Activated CD4-positive, CD25-positive, alpha-beta regulatory T cell treated with anti-CD3 and anti-CD28 coated beads, Interleukin-2, amount 50 U/mL, for 72 hours (primary cell): ENCODE data around the gene PRR16.

Source experiments
- DNase-seq: peaks from one replicate; pipeline ENCODE4 v3.0.0; 2021

PRR16 gene

DNA sequence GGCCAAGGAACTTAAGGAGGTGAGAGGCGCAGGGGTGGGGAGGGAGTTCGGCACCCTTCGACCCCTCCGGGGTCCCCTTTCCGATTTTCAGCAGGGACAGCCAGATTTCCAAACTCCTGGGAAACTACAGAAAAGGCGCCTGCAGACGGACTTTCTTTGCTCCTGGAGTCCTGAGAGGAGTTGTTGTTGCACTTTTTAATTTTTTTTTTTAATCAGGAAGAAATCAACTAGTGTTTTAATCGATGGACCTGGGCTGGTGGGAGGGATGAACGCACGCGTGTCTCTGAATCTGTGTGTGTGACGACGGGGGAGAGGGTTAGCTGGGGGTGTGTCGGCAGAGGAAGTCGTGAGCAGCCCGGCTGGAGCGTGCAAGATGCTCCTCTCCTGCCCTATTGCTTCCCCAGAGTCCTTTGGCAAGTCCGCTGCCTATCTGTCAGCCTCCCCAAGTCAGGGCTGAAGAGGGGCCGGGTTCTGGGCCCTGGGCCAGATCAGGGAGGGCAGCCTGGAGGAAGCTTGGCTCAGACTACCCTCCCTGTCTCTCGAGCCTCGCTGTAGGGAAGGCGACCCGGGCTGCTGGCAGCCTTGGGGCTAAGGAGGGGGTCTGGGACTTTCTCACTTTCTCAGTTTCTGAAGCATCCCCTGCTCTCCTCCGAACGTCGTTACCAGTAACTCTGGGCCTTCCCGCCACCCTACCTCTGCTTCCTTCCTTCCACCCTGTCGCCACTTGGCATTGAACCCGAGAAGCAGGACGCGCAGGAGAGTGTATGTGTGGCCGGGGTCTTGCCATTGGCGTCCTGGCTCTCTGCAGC, 731 bp downstream of the PRR16 start:
- DNase-seq = no peak

GRCh38 chr5:120465436-120465961, 1.4 kb downstream of the PRR16 start:
- DNase-seq = no peak

DNA sequence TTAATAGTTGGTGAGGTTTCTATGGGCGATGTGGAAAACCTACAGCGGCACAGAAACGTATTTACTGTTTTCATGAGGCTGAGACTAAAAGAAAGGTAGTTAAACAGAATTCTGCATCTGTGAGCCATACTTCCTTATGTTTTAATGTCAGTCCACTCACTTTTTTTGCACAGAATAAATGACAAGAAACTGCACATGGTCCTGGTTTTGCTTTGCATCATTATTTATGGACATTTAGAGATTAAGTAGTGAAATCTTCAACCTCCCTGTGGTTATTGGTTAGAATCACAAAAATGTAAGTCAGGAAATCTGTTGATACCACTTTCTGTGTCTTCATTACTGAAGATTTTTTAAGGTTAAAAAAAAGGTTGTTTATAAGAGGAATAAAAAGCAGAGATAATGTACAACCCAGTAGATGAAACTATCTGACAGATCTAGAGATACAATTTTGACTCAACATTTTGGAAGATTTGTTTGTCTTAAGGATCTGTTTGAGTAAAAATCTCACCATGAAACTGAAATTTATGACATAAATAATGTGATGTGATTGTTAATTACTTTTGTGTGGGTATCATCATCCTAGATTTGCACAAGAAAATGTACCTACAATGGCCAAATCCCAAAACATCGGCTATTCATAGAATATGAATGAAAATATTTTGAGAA, 2.4 kb downstream of the PRR16 start:
- no peak for DNase-seq

- DNase-seq = no peak
Measured at GRCh38 chr5:120471971-120472370, 7.9 kb downstream of the PRR16 start.

- DNase-seq = no peak
Measured at GRCh38 chr5:120472911-120473310, 8.8 kb downstream of the PRR16 start.

- DNase-seq = no peak
Measured at GRCh38 chr5:120473332-120473731, 9.2 kb downstream of the PRR16 start.

- DNase-seq = no peak
Measured at GRCh38 chr5:120476063-120476462, 12.0 kb downstream of the PRR16 start.

DNA sequence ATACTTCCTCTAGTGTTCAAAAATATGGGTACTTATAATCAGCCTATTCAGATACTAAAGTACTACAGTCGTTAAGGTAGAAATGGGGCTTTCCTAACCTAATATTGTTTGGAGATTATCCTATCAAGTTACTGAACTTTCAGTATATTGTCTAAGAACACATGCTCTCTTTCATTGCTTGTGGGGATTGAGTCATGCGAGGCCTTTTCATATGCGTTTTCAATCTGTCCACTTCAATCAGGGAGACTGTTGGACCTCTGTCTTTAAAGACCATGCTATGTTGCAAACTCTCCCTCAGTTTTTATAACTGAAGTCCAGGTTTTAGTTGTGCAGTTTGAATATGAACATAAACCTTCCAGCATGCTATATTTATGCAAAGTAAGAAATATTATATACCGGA, 15.0 kb downstream of the PRR16 start:
- DNase-seq = no peak

- DNase-seq = no peak
Measured at GRCh38 chr5:120499876-120500563, 35.9 kb downstream of the PRR16 start.

DNA sequence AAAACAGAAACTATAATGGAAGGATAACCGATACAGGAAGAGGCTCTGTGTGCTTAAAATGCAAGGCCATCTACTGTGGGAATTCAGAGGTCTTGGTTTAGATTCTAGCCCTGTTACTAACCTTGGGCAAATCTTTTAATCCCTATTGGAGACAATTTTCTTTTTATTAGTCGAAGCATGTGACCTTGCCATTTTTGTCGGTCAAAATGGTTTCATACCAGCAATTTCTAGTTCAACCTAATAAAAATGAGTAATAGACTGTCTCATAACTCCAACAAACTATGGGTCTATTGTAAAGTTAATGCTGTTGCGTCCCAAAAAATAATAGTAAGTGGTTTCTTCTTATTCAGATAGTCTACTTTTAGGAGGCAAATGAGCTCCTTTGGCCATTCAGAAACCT, 38.4 kb downstream of the PRR16 start:
- no peak for DNase-seq

DNA sequence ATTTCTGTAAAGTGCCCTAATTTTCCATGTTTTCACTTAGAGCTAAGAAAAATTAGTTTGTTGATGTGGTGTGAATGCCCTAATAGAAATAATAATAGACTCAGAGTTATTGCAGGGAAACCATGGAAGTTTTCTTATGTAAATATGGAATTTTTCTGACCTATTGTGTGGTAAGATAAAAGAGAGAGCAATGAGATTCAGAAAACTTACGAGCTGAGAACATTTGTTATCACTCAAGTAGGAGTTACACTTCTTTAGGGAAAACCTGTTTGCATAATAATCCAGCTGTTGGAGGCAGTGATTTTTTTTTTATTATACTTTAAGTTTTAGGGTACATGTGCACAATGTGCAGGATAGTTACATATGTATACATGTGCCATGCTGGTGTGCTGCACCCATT, 39.2 kb downstream of the PRR16 start:
- no peak for DNase-seq

- no peak for DNase-seq
Measured at GRCh38 chr5:120504057-120504456, 40.0 kb downstream of the PRR16 start.

DNA sequence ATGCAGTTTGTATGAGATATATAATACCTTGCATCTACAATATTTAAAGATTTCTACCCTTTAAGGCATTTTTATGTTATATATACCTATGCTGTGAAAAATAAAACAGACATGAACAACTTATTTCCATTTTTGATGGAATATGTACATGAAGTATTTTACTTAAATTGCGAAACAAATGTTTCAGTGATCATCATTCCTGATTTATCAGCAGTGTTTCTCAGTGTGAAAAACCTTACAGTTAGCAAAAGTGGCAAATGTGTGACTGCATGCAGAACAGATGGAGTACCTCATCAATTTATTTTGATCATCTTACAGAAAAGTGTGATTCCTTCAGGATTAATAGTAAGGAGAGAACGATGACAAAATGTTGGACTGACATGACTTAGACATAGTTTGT, 43.1 kb downstream of the PRR16 start:
- DNase-seq = no peak

- DNase-seq = no peak
Measured at GRCh38 chr5:120507800-120508463, 43.8 kb downstream of the PRR16 start.

DNA sequence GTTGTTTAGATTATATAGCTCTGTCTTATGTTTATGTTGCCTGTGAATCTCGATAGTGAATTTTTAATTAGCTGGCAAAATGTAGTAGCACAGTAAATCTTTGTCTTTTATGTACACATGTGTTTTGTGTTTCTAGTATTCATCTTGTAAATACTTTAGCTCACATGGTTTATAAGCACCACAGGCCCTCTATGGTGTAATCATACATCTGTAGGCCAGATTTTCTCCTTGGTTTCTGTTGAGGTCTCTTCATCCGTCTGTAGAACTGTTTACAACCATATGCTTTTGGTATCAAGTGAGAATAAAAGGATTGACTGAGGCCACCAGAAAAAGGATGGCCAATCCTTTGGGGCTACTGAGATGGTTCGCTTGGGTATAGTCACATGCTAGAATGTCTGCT, 45.0 kb downstream of the PRR16 start:
- no peak for DNase-seq

DNA sequence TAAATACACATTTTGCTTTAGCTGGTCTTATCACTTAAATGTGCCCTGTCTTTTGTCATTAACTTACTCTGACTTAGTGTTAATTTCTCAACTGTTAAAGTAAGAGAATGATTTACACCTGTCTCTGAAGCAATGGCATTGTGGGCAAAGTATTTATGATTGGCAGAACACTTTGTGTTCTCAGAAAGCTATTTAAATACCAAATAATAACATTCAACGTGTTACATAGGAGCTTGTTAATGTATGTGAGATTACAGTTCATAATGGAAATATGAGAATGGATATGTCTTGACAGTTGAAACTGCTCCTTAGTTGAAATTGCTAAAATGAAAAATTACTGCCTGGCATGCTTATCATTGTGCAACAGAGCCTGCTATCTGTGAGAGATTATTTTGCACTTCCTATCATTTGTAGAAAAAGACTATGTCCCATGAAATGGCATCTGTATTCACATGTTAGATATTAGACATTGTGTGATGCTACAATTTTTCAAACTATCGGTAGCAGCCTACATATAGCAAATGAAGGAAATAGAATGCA, 46.1 kb downstream of the PRR16 start:
- no peak for DNase-seq

DNA sequence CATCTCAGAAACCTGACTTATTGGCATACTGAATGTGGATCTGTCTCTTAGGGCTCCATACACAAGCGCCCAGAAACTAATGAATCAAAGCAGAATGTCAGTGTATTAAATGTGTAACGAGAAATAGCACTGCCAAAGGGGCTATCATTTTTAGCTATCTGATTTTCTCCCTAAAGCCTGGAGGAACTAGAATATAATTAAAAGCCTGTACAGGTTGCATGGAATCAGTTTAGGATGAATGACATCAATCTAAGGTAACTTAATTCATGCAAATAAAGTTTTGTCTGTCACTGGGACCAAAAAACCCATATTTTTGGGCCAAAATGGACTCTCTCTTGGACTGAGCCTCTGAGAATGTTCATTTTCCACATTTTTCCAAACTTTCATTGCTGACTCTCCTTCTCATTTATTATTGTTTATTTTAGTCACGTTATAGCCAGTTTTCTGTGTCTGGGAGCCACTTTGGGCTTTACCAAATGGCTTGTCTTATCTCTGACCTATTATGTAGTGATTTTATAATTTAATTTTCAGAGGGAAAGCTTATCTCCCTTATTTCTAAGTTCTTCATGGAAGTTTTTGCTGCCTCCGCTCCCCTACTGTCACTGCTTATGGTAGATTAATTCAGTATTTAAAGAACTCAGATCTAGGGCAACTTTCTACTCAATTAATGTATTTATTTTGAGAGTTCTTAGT, 47.0 kb downstream of the PRR16 start:
- no peak for DNase-seq

GRCh38 chr5:120512068-120512467, 48.0 kb downstream of the PRR16 start:
- no peak for DNase-seq

DNA sequence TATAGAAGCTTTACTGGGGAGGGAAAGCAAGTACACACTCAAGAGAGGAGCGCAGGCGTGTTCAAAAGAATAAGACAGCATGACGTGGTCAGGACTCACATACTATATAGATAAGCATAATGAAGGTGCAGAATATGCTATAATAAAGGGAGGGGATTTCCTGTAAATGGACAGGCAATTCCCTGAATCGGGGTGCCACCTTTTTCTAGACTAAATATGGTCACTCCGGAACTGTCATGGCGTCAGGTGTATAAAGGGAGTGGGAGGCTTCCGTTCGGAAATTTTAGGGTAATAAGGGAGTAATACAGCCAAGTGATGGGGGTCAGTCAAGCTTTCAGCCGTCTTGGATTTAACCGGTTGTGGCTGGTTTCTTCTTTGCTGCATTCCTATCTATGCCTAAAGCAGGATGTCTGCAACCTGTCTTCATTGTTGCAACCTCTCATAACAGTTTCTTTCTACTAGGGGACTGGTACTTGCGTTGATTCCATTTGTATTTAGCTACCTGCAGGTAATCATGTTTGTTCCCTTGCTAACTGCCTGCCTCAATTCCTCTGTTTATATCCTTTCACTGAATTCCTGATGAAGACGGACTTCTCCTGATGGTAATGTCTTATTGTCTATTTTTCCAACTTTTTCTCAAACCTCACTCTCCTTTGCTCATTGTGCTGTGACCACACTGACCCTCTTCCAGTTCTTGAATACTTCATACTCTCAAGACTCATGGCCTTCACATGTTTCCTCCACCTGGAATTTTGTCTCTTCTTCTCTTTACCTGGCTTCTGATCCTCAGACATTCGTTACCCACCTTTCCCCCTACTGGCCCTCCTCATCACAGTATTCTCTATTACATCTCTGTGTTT, 48.9 kb downstream of the PRR16 start:
- DNase-seq = no peak

- no peak for DNase-seq
Measured at GRCh38 chr5:120516805-120517204, 52.7 kb downstream of the PRR16 start.

GRCh38 chr5:120517607-120518252, 53.6 kb downstream of the PRR16 start:
- no peak for DNase-seq
